VCaP (cell line): ENCODE measurements around the gene SESTD1.

Source experiments
- H3K27ac ChIP-seq: fragments of 450-650 bp; 2 replicates; pipeline ENCODE4 v1.5.1; 2017
- CTCF ChIP-seq: fragments of 450-650 bp; conservative IDR thresholded peaks from 2 replicates; pipeline ENCODE4 v1.5.1; 2017; ENCODE audit warnings: mild to moderate bottlenecking, moderate library complexity

SESTD1 gene

GRCh38 chr2:179191110-179191509 is 73.5 kb downstream of the SESTD1 start:
- no peak for TF ChIP-seq CTCF
- no peak overlapping the region for H3K27ac ChIP-seq

DNA sequence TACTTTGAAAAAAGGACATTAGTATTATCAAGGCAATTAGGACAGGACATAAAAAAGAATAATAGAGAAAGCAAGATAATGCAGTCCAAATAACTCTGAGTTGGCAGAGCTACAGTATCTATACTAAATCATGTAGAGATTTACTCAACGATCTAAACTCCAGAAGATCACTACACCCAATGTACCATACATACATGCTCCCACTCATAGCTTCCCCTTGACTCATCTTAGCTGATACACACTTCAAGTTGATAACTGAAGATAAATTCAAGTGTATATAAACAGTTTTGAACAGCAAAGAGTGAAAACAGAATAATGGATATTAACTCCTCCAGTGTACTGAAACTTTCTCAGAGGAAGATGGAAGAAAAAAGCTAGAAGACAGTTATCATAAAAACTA is 78.5 kb downstream of the SESTD1 start:
- TF ChIP-seq CTCF = no peak
- H3K27ac ChIP-seq = no peak overlapping the region

DNA sequence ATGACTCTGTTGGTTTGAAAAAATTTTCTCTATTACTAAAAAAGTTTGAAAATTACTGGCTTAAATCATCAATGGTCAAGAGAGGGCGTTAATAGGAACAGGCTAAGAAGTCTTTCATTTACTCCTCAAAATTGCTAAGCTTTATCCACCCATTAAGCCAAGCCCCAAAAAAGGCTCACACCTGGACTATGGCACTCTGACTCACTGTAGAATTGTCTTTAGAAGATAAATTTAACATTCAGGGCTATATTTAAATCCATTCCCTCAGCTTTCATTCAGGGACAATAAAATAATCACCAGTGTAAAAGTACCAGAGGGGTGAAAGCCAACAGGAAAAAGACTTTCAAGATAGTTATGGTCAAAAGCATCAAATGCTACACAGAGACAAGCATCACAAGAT is 80.0 kb downstream of the SESTD1 start:
- no peak for TF ChIP-seq CTCF

DNA sequence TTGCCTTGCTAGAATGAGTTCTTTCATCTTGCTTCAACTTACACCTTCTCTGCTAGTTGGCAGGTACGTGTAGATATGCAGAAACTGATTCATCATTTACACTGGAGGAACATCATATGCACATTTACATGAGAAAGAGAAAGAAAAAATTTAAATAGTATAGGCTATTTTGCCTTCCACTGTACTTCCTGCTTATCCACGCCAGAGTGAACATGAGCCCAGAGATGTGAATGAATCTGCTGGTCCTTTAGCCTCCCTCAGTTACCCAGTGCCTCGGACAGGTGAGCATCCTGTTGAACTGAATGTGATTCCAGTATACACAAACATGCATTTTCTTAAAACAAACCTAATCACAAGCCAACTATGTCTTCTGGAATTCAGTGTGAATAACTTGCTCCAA is 83.6 kb downstream of the SESTD1 start:
- TF ChIP-seq CTCF = no peak
- H3K27ac ChIP-seq = no peak overlapping the region

More for the DNA sequence above, 80.0 kb downstream of the SESTD1 start:
- H3K27ac ChIP-seq = no peak overlapping the region

DNA sequence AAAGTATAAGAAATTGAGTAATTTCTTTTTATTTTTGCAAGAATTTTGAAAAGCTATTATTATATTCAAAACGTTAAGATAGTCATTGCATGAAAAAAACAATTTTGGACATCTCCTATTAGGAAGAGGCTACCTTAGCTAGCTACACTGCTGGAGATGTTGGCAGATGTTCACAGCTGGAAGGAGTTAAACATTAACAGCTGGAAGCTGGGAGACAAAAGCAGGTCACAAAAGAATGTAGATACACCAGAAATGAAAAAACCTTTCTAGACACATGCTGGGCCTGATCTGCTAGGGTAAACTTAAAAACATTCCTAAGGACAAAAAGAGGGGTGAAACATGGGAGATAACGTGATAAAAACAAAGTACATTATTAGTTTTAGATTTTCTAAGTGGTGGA is 84.4 kb downstream of the SESTD1 start:
- TF ChIP-seq CTCF = no peak
- no peak overlapping the region for H3K27ac ChIP-seq

GRCh38 chr2:179179719-179180118 is 84.9 kb downstream of the SESTD1 start:
- H3K27ac ChIP-seq = no peak overlapping the region
- TF ChIP-seq CTCF = no peak

DNA sequence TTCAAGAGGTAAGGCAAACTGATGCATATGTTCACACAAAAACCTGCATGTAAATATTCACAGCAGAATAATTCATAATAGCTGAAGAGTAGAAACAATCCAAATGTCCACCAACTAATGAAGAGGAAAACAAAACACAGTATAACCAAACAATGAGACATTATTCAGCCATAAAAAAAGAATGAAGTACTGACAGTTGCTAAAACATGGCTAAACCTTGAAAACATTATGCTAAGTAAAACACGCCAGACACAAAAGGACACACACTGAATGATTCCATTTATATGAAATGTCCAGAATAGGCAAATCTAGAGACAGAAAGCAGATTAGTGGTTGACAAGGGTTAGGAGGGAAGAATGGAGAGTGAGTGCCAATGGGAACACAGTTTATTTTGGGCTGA is 86.9 kb downstream of the SESTD1 start:
- no peak for TF ChIP-seq CTCF

GRCh38 chr2:179174240-179174639 is 90.4 kb downstream of the SESTD1 start:
- no peak for TF ChIP-seq CTCF
- no peak overlapping the region for H3K27ac ChIP-seq

More for the DNA sequence above, 86.9 kb downstream of the SESTD1 start:
- H3K27ac ChIP-seq = no peak overlapping the region
